Measurements from ENCODE around the gene GARIN5A. TPM values are rescaled to one million over a fixed set of nuclear protein-coding genes. Genes with fewer than 3 reads are reported as not detected.

The GARIN5A gene
- total and polyA plus RNA-seq, 5 donors: 0.86 to 3.0 (median 1.9) TPM

GRCh38 chr19:50507376-50507775, 30.7 kb upstream of the GARIN5A start:
- 92% methylated on average over 8 of the region's 8 CpGs for WGBS
- peaks cover 3% of the 10 kb centered on the region for H3K4me1 ChIP-seq (ENCODE audit: control insufficient read depth, insufficient read depth, low read length)
- peak in 1 of 3 donors; percentile 41 for DNase-seq
- intact Hi-C loops (cut with DNase I): no loop called here
- H3K9me3 ChIP-seq (ENCODE audit: control insufficient read depth, low read length): no peaks in the 10 kb centered on the region
- ATAC-seq: no peak
- no peaks in the 10 kb centered on the region for H3K27me3 ChIP-seq (ENCODE audit: control insufficient read depth, insufficient read depth)
- no peak overlapping the region for H3K4me3 ChIP-seq (ENCODE audit: low read length)
- no peak overlapping the region for H3K27ac ChIP-seq (ENCODE audit: low read length)

GRCh38 chr19:50506700-50507099, 30.1 kb upstream of the GARIN5A start:
- Histone ChIP-seq H3K27me3 (ENCODE audit: control insufficient read depth, insufficient read depth) (no peaks in the 10 kb centered on the region), H3K9me3 (ENCODE audit: control insufficient read depth, low read length) (no peaks in the 10 kb centered on the region), H3K4me1 (ENCODE audit: control insufficient read depth, insufficient read depth, low read length) (peaks cover 3% of the 10 kb centered on the region), H3K27ac (ENCODE audit: low read length) (no peak overlapping the region), H3K4me3 (ENCODE audit: low read length) (no peak overlapping the region)
- 96% methylated on average over 10 of the region's 10 CpGs for WGBS
- DNase-seq (no peak), ATAC-seq (no peak)
- intact Hi-C loops (cut with DNase I): no loop called here

GRCh38 chr19:50505856-50506611, 29.4 kb upstream of the GARIN5A start:
- Histone ChIP-seq H3K9me3 (ENCODE audit: control insufficient read depth, low read length) (no peaks in the 10 kb centered on the region), H3K4me3 (ENCODE audit: low read length) (no peak overlapping the region), H3K4me1 (ENCODE audit: control insufficient read depth, insufficient read depth, low read length) (peaks cover 3% of the 10 kb centered on the region), H3K27ac (ENCODE audit: low read length) (no peak overlapping the region), H3K27me3 (ENCODE audit: control insufficient read depth, insufficient read depth) (no peaks in the 10 kb centered on the region)
- DNase-seq (peak in 1 of 3 donors; percentile 71), ATAC-seq (no peak)
- 93% methylated on average over 30 of the region's 30 CpGs for WGBS
- intact Hi-C loops (cut with DNase I): no loop called here

GRCh38 chr19:50501568-50502475, 25.2 kb upstream of the GARIN5A start:
- 51% methylated on average over 25 of the region's 25 CpGs for WGBS
- Histone ChIP-seq H3K4me1 (ENCODE audit: control insufficient read depth, insufficient read depth, low read length) (no peaks in the 10 kb centered on the region), H3K9me3 (ENCODE audit: control insufficient read depth, low read length) (no peaks in the 10 kb centered on the region), H3K4me3 (ENCODE audit: low read length) (peak overlapping the region; percentile 7), H3K27ac (ENCODE audit: low read length) (peak overlapping the region; percentile 82), H3K27me3 (ENCODE audit: control insufficient read depth, insufficient read depth) (no peaks in the 10 kb centered on the region)
- peak; percentile 57 to 58 for ATAC-seq
- peak; percentile 62 to 87 (median 83) for DNase-seq
- intact Hi-C loops (cut with DNase I): no loop called here

GRCh38 chr19:50501186-50501567, 24.5 kb upstream of the GARIN5A start:
- peak overlapping the region; percentile 7 for H3K4me3 ChIP-seq (ENCODE audit: low read length)
- no peaks in the 10 kb centered on the region for H3K27me3 ChIP-seq (ENCODE audit: control insufficient read depth, insufficient read depth)
- H3K27ac ChIP-seq (ENCODE audit: low read length): peak overlapping the region; percentile 81
- DNase-seq (peak in 2 of 3 donors; percentile 56 to 61), ATAC-seq (peak; percentile 0 to 1)
- no peaks in the 10 kb centered on the region for H3K9me3 ChIP-seq (ENCODE audit: control insufficient read depth, low read length)
- intact Hi-C loops (cut with DNase I): no loop called here
- WGBS: 51% methylated on average over 12 of the region's 12 CpGs
- no peaks in the 10 kb centered on the region for H3K4me1 ChIP-seq (ENCODE audit: control insufficient read depth, insufficient read depth, low read length)

- Histone ChIP-seq H3K27me3 (ENCODE audit: control insufficient read depth, insufficient read depth) (no peaks in the 10 kb centered on the region), H3K4me1 (ENCODE audit: control insufficient read depth, insufficient read depth, low read length) (no peaks in the 10 kb centered on the region), H3K27ac (ENCODE audit: low read length) (peak overlapping the region; percentile 81), H3K9me3 (ENCODE audit: control insufficient read depth, low read length) (no peaks in the 10 kb centered on the region), H3K4me3 (ENCODE audit: low read length) (no peak overlapping the region)
- intact Hi-C loops (cut with DNase I): no loop called here
- 41% methylated on average over 10 of the region's 10 CpGs for WGBS
- ATAC-seq (peak; percentile 75 to 77), DNase-seq (peak; percentile 77 to 91 (median 88))
These were observed 24.1 kb upstream of the GARIN5A start for GRCh38 chr19:50500753-50501151.

- Histone ChIP-seq H3K27me3 (ENCODE audit: control insufficient read depth, insufficient read depth) (no peaks in the 10 kb centered on the region), H3K27ac (ENCODE audit: low read length) (peak overlapping the region; percentile 96), H3K9me3 (ENCODE audit: control insufficient read depth, low read length) (no peaks in the 10 kb centered on the region), H3K4me3 (ENCODE audit: low read length) (peak overlapping the region; percentile 31), H3K4me1 (ENCODE audit: control insufficient read depth, insufficient read depth, low read length) (no peaks in the 10 kb centered on the region)
- intact Hi-C loops (cut with DNase I): no loop called here
- DNase-seq (peak; percentile 70 to 92 (median 88)), ATAC-seq (peak; percentile 64)
- 33% methylated on average over 27 of the region's 27 CpGs for WGBS
These were observed 23.6 kb upstream of the GARIN5A start for GRCh38 chr19:50500060-50500752.

GRCh38 chr19:50498219-50499056, 21.8 kb upstream of the GARIN5A start:
- no peaks in the 10 kb centered on the region for H3K9me3 ChIP-seq (ENCODE audit: control insufficient read depth, low read length)
- DNase-seq (no peak), ATAC-seq (no peak)
- no peak overlapping the region for H3K4me3 ChIP-seq (ENCODE audit: low read length)
- no peaks in the 10 kb centered on the region for H3K4me1 ChIP-seq (ENCODE audit: control insufficient read depth, insufficient read depth, low read length)
- H3K27ac ChIP-seq (ENCODE audit: low read length): peak overlapping the region; percentile 96
- 56% methylated on average over 11 of the region's 11 CpGs for WGBS
- no peaks in the 10 kb centered on the region for H3K27me3 ChIP-seq (ENCODE audit: control insufficient read depth, insufficient read depth)
- intact Hi-C loops (cut with DNase I): no loop called here

GRCh38 chr19:50497022-50497405, 20.4 kb upstream of the GARIN5A start:
- Histone ChIP-seq H3K27me3 (ENCODE audit: control insufficient read depth, insufficient read depth) (no peaks in the 10 kb centered on the region), H3K4me1 (ENCODE audit: control insufficient read depth, insufficient read depth, low read length) (peaks cover 5% of the 10 kb centered on the region), H3K27ac (ENCODE audit: low read length) (no peak overlapping the region), H3K4me3 (ENCODE audit: low read length) (no peak overlapping the region), H3K9me3 (ENCODE audit: control insufficient read depth, low read length) (no peaks in the 10 kb centered on the region)
- 47% methylated on average over 8 of the region's 8 CpGs for WGBS
- peak in 1 of 3 donors; percentile 75 for DNase-seq
- intact Hi-C loops (cut with DNase I): no loop called here
- peak in 1 of 2 donors; percentile 1 for ATAC-seq
